ENCODE results near the gene NOS1.

The NOS1 gene

DNA sequence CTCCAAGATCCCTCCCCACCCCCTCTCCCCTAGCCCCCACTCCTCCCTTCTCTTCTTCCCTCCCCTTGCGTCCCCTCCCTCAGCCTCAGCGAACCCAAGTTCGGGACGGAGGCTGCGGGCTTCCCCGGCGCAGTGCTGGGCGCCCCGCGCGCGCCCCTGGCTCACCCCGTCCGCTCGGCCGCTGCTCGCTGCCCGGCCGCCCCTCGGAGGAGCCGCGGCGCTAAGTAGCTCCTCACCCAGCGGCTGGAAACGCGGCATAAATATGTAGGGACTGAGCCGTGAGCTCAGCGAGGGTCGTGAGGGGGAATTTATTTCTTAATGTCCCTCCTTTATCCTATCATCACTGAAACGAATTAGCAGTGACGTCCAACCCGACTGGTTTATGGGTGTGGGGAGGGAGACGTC lies at the start of gene NOS1:
Gene NOS1, minus strand, starts transcription at position 280 of the 405 bp plus-strand sequence. CDS start 30,557 bp downstream, outside the sequence.
- CTCF ChIA-PET = interaction anchor here (0.6 kb wide), 1 partner anchor 108 kb away, joined by 4 read pairs; no protein-coding TSS in a partner anchor
- H3K27ac ChIP-seq = no peak within 1 kb of the TSS
- TF ChIP-seq, protein P1, sequence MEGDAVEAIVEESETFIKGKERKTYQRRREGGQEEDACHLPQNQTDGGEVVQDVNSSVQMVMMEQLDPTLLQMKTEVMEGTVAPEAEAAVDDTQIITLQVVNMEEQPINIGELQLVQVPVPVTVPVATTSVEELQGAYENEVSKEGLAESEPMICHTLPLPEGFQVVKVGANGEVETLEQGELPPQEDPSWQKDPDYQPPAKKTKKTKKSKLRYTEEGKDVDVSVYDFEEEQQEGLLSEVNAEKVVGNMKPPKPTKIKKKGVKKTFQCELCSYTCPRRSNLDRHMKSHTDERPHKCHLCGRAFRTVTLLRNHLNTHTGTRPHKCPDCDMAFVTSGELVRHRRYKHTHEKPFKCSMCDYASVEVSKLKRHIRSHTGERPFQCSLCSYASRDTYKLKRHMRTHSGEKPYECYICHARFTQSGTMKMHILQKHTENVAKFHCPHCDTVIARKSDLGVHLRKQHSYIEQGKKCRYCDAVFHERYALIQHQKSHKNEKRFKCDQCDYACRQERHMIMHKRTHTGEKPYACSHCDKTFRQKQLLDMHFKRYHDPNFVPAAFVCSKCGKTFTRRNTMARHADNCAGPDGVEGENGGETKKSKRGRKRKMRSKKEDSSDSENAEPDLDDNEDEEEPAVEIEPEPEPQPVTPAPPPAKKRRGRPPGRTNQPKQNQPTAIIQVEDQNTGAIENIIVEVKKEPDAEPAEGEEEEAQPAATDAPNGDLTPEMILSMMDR (conservative IDR thresholded peaks at IDR 0.05; ENCODE audit: low read depth) = no peak
- POLR2A ChIA-PET (ENCODE audit: low non-redundant PET) = no interaction called here
- no peak for DNase-seq (ENCODE audit: low spot score)

- POLR2A ChIA-PET (ENCODE audit: low non-redundant PET) = no interaction called here
- CTCF ChIA-PET = no interaction called here
- H3K27ac ChIP-seq = no peak overlapping the region
- DNase-seq (ENCODE audit: low spot score) = no peak
- TF ChIP-seq, protein P1 (conservative IDR thresholded peaks at IDR 0.05; ENCODE audit: low read depth) = no peak
Observed at GRCh38 chr12:117409286-117409685, 47.9 kb upstream of the NOS1 start.

GRCh38 chr12:117408161-117408791 lies 46.9 kb upstream of the NOS1 start:
- H3K27ac ChIP-seq = 0 out of 2 replicates have a peak overlapping the region, but pooled peaks have one; percentile 6
- ChIA-PET CTCF (no interaction called here), POLR2A (ENCODE audit: low non-redundant PET) (no interaction called here)
- peak; percentile 23 for DNase-seq (ENCODE audit: low spot score)
- TF ChIP-seq, protein P1 (conservative IDR thresholded peaks at IDR 0.05; ENCODE audit: low read depth) = no peak

GRCh38 chr12:117404940-117405339 lies 43.5 kb upstream of the NOS1 start:
- no peak overlapping the region for H3K27ac ChIP-seq
- ChIA-PET CTCF (interaction anchor here (0.8 kb wide), 1 partner anchor 433 kb away, joined by 3 read pairs; no protein-coding TSS in a partner anchor), POLR2A (ENCODE audit: low non-redundant PET) (no interaction called here)
- no peak for DNase-seq (ENCODE audit: low spot score)
- TF ChIP-seq, protein P1 (conservative IDR thresholded peaks at IDR 0.05; ENCODE audit: low read depth) = no peak

DNA sequence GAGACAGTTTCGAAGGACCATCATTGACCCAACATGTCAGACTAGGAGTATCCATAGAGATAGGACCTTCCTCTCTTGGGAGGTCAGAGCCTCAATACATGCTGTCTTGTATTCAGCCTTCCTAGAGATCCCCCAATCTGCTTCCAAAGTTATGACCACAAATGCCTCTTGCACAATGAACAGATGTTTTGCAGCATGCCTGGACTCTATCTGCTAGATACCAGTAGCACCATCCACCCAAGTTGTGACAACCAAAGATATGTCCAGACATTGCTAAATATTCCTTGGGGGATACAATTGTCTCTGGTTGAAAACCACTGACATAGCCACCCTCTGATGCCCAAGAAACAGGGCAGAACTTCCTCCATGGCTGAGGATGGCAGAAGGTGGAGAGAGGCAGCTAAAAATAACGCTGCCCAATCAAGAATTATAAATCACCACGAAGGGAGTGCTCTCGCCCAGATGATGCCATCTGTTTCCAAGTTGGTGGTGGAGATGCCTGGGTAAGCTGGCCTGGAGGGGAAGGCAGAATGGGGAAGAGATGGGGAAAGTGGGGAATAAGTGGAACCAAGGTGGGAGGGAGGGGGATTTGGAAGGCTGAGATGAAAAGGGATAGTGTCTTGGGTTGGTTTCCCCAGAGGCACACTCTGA lies 42.9 kb upstream of the NOS1 start:
- no peak overlapping the region for H3K27ac ChIP-seq
- POLR2A ChIA-PET (ENCODE audit: low non-redundant PET) = no interaction called here
- CTCF ChIA-PET = interaction anchor here (0.8 kb wide), 1 partner anchor 433 kb away, joined by 3 read pairs; no protein-coding TSS in a partner anchor
- TF ChIP-seq, protein P1 (conservative IDR thresholded peaks at IDR 0.05; ENCODE audit: low read depth) = no peak
- no peak for DNase-seq (ENCODE audit: low spot score)

DNA sequence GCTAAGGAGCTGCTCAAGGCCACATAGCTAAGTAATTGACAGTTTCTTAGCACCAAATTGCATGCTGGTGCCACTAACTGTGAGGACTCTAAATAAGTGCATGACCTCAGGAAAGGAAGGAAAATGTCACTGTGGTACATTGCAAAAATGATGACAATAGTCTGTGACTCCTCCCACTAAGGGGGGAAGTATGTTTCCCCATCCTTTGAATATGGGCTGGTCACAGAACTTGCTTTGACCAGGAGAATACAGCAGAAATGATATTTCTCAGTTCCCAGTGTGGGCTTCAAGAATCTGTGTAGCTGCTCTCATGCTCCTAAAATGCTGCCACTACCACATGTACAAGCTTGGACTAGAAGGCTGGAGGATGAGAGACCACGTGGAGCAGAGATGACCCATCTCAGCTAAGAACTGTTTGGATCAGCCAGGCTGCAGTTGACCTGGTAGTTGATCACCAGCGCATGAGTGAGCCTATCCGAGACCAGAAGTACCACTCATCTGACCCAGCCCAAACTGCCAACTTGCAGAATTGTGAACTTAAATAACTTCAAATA lies 42.2 kb upstream of the NOS1 start:
- ChIA-PET CTCF (no interaction called here), POLR2A (ENCODE audit: low non-redundant PET) (no interaction called here)
- no peak overlapping the region for H3K27ac ChIP-seq
- TF ChIP-seq, protein P1 (conservative IDR thresholded peaks at IDR 0.05; ENCODE audit: low read depth) = no peak
- no peak for DNase-seq (ENCODE audit: low spot score)

All from RWPE1 (cell line).